ENCODE results near the gene DMRTC2. TPM values are rescaled to one million over a fixed set of nuclear protein-coding genes. Genes with fewer than 3 reads are reported as not detected.

DMRTC2 gene

DNA sequence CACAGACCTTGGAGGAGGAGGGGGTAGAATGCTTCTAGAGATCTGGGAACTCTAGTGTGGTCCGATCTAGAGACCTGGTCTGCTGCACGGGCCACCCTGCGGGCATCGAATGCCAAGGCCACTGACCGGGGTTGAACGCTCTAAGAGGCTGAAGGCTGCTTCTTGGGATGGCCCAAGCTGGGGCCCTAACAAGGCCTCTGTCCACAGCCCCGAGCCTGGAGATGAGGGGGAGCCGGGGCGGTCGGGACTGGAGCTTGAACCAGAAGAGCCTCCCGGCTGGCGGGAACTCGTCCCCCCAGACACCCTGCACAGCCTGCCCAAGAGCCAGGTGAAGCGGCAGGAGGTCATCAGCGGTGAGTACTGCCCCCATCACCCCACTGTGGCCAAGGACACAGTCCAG is 53.4 kb downstream of the DMRTC2 start:
- no peak overlapping the region for H2AK5ac ChIP-seq (ENCODE audit: low read length, severe bottlenecking)
- no peak overlapping the region for H3K4ac ChIP-seq (ENCODE audit: low read depth in 1 of 2, low read length in 2 of 2)
- H3K4me3 ChIP-seq (ENCODE audit: insufficient read depth in 1 of 2, low read depth in 1 of 2, low read length in 2 of 2): no peak overlapping the region
- H3K23ac ChIP-seq (ENCODE audit: low read length in 2 of 2): no peak overlapping the region
- H3K9ac ChIP-seq (ENCODE audit: low read length): no peak overlapping the region
- H3K14ac ChIP-seq (ENCODE audit: low read length in 2 of 2): no peak overlapping the region
- peaks cover 75 to 80% of the 10 kb centered on the region in 2 experiments for H3K36me3 ChIP-seq (ENCODE audit: control insufficient read depth in 1 of 2, insufficient read depth in 2 of 2, low read depth in 1 of 2, low read length in 2 of 2)
- H3K9me3 ChIP-seq (ENCODE audit: control insufficient read depth, low read length): no peaks in the 10 kb centered on the region
- H3K79me1 ChIP-seq (replicated peaks; ENCODE audit: low read length, poor library complexity, severe bottlenecking): peaks cover 20% of the 10 kb centered on the region
- H2BK12ac ChIP-seq (ENCODE audit: low read length in 2 of 2): no peak overlapping the region
- no peak overlapping the region for H2BK15ac ChIP-seq (ENCODE audit: low read depth, poor library complexity, severe bottlenecking)
- H3K27ac ChIP-seq (ENCODE audit: low read length, poor library complexity, severe bottlenecking): no peak overlapping the region
- no peak overlapping the region for H3K18ac ChIP-seq (ENCODE audit: low read depth in 1 of 2, low read length in 2 of 2)
- no peak overlapping the region for H2BK120ac ChIP-seq (ENCODE audit: low read depth, low read length)
- H3K4me2 ChIP-seq (ENCODE audit: low read length, poor library complexity, severe bottlenecking): no peak overlapping the region
- WGBS: 97% methylated on average over 15 of the region's 15 CpGs
- no peak for DNase-seq
- no peak overlapping the region for H4K8ac ChIP-seq (ENCODE audit: low read length)
- H2BK5ac ChIP-seq (ENCODE audit: low read depth, low read length, poor library complexity, severe bottlenecking): no peak overlapping the region
- no peaks in the 10 kb centered on the region for H3K27me3 ChIP-seq (ENCODE audit: control insufficient read depth in 1 of 2, insufficient read depth in 1 of 2, low read length in 2 of 2)
- peaks cover 2% of the 10 kb centered on the region for H3K4me1 ChIP-seq (ENCODE audit: control insufficient read depth, insufficient read depth, low read depth, low read length)
- no peak overlapping the region for H2AFZ ChIP-seq (ENCODE audit: low read depth, low read length)
- H4K91ac ChIP-seq (ENCODE audit: low read length): no peak overlapping the region

Small RNA genes lying within 50 kb of the gene (small RNA-seq; reads per million reads assigned to genes)
- gene MIR6797 (ENCODE audit: low read depth): not detected
